HG02623 (cell line): ENCODE data around the gene DES.

ENCODE experiments used
- ATAC-seq: cut with Tn5 transposase; IDR thresholded peaks from one replicate; pipeline ENCODE4 v1.9.1; 2021; ENCODE audit warnings: moderate library complexity; ENCODE audit not compliant: unreplicated experiment

DES gene

DNA sequence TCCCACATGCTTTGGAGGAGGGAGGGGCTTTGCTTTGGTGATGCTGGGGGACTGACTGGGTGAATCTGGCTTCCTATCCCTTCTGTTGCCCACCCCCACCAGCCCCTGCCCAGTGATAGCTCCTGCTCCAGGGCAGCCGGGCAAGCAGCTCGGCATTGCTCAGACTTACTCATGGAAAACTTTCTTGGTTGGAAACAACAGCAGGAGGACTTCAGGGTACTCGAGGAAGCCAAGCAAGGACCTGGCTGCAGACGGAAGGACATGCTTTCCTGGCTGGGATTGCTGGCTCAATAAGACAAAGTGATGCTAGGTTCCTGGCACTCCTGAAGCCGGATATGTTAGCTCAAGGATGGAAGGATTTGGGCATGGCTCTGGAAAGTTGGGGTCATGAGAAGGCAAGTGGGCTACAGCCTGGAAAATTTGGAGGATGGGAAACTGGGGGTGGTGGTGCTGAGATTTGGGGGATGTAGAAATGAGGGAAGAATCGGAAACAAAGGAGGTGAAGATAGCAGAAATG, 19.6 kb downstream of the DES start:
- no peak for ATAC-seq

DNA sequence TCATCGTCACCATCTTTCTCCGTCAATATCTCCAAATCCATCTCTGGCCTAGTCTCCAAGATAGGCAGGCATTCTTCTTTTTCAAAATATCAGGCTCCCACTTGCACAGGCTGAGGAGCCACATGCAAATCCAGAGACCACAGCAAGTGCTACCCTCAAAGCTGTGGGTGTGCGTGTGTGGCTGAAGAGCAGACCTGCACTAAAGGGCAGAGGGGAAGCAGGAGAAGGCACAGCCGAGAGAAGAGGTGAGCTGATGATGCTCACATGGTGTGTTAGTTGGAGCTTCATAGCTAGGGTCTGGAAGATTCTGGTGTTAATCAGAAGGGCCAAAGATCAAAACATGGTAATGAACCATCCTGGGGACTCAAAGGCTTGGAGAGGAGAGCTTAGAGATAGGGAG, 20.3 kb downstream of the DES start:
- ATAC-seq, result no peak

DNA sequence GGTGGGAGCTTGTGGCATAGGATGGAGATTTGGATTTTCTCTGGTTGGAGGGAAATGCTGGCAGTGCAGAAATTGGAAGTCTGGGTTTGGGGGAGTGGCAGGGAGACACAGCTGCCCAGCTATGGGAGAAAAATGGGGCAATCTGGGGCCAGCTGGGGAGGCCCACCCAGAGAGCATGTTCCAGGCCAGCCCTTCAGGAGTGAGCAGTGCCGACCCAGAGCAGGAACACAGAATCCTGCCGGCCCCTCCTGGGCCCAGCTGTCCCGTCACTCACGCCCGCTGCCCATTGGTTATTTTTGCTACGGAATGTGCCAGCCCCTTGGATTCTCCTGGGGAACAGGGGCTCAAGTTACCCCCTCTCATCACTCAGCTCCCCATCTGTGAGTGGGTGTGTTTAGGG, 21.3 kb downstream of the DES start:
- ATAC-seq, result no peak

DNA sequence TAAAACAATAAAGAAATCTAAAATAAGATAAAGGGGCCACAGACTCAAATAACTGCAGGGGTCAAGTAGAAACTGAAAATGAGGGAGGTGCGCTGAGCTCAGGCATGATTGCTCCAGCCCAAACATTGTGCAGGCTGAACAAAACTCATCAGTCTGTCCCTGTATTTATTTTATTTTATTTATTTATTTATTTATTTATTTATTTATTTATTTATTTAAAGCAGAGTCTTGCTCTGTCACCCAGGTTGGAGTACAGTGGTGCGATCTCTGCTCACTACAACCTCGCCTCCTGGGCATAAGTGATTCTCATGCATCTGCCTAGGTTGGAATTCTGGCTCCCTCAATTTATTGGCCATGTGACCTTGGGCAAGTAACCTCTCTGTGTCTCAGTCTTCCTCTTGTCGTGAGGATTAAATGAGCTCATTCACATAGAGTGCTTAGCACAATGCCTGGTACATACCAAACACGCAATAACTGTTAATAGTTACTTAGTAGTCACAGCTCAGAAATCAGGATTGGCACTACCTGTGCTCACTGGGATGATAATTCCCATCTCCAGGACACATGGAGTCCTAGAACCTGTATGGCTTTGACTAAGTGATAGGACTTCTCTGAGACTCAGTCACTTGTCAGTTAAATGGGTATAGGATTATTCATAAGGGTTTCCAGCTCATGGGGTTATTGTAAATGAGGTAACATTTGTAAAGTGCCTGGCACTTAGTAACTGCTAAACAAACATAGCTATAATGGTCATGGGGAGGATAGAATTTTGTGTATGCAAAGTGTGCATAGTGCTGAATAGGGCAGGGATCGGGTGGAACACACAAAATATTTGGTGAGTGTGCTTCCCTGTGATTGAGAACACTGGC, 22.4 kb downstream of the DES start:
- ATAC-seq, result no peak

DNA sequence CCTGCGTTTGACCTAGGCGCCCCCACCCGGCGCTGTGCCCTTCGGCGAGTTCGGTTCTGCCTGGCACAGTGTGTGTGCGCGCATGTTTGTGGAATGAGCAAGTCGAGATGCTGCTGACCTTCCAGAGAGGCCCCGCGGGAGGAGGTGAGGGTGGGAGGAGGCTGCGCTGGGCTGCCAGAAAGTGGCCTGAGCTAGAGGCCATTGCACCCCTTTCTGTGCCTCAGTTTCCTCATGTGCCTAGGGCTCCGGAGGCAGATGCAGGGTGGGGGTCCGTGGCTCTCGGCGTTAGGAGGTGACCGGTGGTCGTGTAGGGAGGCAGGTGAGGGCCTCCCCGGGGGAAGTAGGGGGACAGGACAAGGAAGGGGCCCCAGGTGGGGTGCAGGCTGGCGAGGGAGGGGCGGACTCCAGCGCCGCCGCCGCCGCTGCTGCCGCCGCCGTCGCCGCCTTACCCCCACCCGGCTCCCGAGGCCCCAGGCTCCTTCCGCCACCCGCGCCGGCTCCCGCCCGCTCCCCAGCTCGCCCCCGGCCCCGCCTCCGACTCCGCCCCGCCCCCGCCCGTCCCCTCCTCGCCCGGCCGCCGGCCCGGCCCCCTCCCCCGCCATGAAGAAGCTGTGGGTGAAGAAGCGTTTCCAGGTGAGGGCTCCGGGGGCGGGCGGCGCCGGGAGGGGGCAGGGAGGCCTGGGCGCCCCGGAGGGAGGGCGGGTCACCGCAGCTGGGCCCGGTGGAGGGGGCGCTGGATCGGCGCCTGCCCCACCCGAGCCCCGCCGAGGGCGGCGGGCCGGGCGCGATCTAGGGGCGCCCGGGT, 23.5 kb downstream of the DES start:
- no peak for ATAC-seq

DNA sequence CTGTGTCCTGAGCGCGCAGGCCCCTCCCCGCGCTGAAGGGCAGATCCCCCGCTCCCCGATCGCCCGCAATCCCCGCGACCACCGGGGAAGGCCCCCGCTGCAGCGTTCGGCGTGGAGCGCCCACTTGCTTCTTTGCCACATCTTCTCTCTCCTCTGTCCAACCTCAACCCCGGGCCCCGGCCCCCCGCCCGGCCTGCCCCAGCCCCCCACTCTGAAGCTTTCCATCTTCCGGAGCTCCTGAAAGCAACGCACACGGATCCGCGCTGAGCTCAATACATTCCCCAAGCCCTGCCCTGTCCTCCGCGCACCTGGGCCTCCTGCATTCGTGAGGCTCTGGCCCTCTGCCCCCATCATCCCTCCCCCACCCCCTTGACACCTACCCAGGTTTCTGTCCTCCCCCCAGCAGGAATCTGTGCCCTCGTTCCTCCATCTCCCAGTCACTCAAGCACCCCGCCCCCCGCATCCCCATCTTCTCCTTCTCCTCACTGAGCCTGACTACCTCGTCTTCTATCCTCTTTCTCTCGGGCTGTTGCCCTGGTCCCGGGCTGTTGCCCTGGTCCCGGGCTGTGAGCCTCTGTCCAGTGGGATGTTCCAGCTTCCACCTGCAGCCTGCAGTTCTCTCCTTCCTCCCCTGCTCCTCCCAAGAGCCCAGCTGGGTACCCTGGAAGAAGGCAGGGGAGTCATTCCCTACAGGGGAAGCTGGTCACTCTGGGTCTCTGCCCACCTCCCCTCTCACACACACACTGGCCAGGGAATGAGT, 24.3 kb downstream of the DES start:
- no peak for ATAC-seq

DNA sequence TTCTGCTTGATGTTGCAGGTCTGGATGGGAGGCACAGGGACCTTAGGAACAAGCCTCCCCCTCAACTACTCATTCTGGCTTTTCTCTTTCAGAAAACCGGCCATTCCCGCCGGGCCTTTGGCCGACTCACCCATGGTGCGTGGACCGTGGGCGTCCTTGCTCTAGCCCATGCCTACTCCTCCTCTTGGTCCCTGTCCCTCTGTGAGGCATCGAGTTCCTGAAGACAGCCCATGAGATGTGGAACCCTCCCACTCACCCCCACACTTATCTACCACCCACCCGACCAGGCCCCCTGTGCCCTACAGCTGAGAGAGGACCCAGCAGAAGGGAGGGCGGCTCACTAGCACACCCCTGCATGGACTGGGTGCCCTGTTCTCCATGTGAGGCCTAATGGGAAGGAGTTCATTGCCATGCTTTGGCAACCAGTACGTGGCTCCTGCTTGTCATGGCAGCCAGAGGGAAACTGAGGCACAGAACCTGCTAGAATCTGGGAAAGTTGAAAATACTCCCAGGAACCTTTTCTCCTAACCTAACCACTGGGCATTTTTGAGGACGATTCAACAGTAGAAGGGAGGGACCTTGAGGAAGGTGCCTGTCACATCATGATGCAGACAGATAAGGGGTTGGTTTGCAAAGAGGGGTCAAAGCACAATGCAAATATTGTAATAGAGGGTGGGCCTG, 25.0 kb downstream of the DES start:
- no peak for ATAC-seq

DNA sequence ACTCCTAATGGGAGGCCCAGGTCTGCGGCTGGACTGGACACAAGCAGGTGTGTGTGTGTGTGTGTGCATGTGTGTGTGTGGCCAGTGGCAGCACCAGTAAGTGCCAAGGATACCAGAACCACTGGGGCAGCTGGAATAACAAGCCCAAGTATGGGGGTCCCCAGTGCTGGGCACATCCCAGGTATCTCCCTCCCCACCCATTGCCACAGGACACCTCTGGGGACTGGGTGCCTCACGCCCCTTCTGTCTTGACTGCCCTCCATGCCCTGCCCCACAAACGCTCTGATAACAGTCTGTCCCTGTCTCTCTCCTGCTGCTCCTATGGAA, 25.5 kb downstream of the DES start:
- ATAC-seq, result no peak

DNA sequence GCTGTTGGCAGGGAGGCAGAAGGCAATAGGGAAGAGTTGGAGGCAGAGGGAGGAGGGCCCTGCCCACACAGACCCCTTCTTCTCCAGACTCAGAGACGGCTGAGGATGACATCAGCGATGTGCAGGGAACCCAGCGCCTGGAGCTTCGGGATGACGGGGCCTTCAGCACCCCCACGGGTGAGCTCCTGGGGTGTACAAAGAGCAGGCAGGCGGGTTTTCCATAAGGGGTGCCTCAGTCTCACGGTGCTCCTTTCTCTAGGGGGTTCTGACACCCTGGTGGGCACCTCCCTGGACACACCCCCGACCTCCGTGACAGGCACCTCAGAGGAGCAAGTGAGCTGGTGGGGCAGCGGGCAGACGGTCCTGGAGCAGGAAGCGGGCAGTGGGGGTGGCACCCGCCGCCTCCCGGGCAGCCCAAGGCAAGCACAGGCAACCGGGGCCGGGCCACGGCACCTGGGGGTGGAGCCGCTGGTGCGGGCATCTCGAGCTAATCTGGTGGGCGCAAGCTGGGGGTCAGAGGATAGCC, 26.5 kb downstream of the DES start:
- ATAC-seq, result no peak

DNA sequence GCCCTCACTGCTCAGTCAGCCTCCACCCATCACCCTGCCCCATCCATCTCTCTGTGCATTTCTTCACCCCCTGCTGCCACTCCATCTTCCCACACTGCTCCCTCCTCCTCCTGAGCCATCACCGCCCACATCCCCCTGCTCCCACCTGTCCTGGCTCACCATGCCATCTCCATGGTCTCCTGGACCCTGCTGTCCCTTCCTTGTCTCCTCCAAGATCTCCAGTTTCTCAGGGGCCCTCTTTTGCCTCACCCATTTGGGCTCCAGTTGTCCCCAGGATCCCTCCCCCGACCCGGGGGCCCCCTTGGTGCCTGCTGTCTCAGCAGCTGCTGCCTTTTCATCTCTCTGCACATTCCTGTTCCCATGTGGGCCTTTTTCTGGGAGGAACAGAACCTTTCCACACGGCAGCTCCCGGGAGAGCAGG, 27.1 kb downstream of the DES start:
- ATAC-seq, result no peak

DNA sequence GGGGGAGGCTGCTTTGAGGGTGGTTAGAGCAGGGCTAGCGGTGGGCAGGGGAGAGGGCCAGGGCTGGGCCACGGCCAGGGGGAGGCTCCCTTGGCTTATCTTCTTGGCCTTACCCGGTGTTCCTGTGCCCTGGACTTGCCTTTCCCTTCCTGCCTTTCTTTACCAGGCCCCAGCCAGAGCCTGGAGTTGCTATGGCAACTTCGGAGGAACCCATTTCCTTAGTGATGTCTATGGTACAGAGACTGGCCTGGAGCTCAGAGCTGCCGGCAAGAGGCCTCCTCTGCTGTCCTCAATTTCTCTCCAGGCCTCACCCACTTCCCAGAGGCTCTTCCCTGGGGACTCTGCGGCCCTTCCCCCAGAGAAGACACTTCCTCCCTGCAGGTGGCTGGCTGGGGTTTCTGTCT, 27.9 kb downstream of the DES start:
- ATAC-seq, result no peak

DNA sequence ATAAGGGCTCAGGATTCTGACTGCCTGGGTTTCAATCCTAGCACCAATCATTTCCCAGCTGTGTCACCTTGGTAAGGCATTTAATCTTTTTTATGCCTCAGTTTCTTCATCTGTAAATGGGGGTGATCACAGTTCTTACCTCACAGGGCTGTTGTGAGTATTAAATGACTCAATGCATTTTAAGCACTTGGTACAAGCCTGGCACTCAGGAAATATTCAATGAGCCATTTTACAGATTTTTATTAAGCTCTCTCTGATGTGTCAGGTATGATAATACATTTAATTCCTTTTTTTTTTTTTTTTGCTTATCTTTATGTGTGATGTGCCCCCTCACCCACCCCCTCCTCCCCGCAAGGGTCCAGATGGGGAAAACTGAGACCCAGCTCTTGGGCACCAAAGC, 28.5 kb downstream of the DES start:
- no peak for ATAC-seq

DNA sequence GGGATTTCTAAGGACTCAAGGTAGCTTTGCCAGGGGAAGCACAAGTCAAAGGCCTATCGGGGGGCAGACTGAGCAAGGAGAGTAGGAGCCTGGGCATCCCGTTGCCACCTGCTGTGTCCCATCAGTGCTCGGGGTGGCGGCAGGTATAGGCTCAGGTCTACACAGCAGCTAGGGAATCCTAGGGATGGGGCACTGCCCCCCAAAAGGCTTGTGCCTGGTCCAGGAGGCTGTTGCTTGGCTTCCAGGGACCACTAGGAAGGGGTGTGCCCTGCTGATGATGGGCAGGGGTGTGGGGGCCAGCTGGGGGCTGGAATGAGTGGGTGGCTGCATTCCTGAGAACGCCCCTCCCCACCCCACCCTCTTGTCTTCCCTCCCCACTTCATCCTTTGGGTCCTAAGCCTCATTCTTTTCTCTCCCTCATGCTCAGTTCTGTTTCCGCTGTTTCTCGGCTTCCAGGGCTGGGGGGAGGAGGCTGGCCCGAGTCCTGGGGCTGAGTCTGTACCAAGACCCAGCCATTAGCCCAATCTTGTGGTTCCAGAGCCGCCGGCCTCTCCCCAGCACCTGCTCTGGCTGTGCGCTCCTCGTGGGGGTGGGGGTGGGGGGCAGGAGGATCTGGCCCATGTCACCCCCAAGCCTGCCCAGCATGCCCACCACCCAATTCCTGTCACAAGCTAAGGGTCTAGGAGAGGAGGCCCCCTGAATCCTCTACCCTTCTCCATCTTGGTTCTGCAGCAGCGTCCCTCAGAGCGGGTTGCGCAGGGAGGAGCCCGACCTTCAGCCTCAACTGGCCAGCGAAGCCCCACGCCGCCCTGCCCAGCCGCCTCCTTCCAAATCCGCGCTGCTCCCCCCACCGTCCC, 29.3 kb downstream of the DES start:
- no peak for ATAC-seq

DNA sequence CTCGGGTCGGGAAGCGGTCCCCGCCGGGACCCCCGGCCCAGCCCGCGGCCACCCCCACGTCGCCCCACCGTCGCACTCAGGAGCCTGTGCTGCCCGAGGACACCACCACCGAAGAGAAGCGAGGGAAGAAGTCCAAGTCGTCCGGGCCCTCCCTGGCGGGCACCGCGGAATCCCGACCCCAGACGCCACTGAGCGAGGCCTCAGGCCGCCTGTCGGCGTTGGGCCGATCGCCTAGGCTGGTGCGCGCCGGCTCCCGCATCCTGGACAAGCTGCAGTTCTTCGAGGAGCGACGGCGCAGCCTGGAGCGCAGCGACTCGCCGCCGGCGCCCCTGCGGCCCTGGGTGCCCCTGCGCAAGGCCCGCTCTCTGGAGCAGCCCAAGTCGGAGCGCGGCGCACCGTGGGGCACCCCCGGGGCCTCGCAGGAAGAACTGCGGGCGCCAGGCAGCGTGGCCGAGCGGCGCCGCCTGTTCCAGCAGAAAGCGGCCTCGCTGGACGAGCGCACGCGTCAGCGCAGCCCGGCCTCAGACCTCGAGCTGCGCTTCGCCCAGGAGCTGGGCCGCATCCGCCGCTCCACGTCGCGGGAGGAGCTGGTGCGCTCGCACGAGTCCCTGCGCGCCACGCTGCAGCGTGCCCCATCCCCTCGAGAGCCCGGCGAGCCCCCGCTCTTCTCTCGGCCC, 30.1 kb downstream of the DES start:
- no peak for ATAC-seq

DNA sequence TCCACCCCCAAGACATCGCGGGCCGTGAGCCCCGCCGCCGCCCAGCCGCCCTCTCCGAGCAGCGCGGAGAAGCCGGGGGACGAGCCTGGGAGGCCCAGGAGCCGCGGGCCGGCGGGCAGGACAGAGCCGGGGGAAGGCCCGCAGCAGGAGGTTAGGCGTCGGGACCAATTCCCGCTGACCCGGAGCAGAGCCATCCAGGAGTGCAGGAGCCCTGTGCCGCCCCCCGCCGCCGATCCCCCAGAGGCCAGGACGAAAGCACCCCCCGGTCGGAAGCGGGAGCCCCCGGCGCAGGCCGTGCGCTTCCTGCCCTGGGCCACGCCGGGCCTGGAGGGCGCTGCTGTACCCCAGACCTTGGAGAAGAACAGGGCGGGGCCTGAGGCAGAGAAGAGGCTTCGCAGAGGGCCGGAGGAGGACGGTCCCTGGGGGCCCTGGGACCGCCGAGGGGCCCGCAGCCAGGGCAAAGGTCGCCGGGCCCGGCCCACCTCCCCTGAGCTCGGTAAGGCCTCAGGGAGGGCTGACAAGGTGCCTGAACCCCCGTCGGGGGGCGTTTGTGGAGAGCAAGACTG, 30.7 kb downstream of the DES start:
- no peak for ATAC-seq

DNA sequence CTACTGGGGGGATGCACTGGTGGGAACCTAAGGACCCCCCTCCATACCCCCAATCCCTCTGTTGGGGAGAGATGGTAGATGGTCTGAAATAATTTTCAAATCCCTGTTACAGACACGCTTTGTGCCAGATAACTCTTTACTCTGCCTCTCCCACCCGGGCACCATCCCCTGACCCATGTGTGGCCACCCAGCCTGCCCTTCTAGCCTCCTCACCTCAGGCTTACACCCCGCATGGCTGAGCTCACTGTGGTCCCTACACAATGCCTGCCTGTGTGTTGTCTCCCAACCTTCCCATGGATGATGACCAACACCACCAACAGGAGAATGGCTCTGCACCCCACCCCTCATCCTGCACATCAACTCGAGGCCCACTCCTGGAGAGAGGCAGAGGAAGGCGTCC, 31.4 kb downstream of the DES start:
- ATAC-seq, result no peak

DNA sequence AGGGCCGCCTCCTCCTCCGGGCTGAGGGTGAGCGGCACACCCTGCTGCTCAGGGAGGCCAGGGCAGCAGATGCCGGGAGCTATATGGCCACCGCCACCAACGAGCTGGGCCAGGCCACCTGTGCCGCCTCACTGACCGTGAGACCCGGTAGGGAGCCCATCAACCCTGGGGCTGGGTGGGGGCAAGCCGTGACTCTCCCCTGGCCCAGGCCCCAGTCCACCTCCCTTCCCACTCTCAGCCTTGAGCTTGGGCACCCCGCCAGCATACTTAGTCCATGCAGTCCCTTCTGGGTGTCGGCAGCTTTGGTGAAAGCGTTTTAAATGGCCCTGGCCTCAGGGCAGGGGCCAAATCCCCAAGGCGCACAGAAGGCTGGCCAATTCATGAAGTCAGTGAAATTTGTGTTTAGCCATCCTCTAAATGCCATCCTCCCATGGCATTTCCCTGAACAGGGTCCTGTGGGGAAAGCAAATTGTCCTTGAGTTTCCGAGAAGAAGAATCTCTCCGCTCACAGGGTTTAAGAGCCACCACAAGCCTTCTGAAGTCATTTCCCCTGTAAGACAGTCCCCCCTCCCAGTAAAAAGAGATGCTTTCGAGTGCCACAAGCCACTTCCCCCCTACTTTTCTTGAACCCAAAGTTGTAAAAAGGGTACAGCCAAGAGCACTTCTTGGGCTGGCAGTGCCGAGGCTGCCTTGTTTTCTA, 33.6 kb downstream of the DES start:
- no peak for ATAC-seq
